Body of pancreas (tissue), 4 donors: ENCODE measurements around the gene KIF3A. TPM values are rescaled to one million over a fixed set of nuclear protein-coding genes. Genes with fewer than 3 reads are reported as not detected.

Experiments used
- ATAC-seq: fragments of 150-250 bp; one replicate; pipeline ENCODE4 v1.9.1; 2016
- DNase-seq, 4 donors: peaks; one replicate each; pipeline ENCODE4 v3.0.0-alpha.2; 2019
- H3K27ac ChIP-seq, 4 donors: fragments of 200-600 bp; sonication (generic); 1 replicate in 3 of 4; 2 replicates in 1 of 4; pipeline versions ENCODE4 v1.5.1 to v1.6.1; 2016 to 2019; ENCODE audit warnings: mild to moderate bottlenecking in 1 of 4, mixed read lengths in 1 of 4, moderate library complexity in 1 of 4
- H3K27me3 ChIP-seq, 2 donors: fragments of 200-600 bp; sonication (generic); one replicate each; pipeline ENCODE4 v1.6.0; 2016; ENCODE audit warnings: mild to moderate bottlenecking in 1 of 2
- H3K36me3 ChIP-seq, 2 donors: fragments of 200-600 bp; sonication (generic); replicated peaks in 1 of 2; 2 replicates each; pipeline ENCODE4 v1.5.1; 2016; ENCODE audit warnings: low read depth in 2 of 2; ENCODE audit not compliant: insufficient read depth in 1 of 2
- H3K4me1 ChIP-seq: fragments of 200-600 bp; sonication (generic); one replicate; pipeline ENCODE4 v1.6.0; 2016
- H3K4me3 ChIP-seq, 2 donors: fragments of 200-600 bp; sonication (generic); 1 replicate in 1 of 2; 2 replicates in 1 of 2; pipeline ENCODE4 v1.5.1; 2016 to 2019
- H3K9me3 ChIP-seq, 3 donors: fragments of 200-600 bp; sonication (generic); 1 replicate in 2 of 3; 2 replicates in 1 of 3; pipeline ENCODE4 v1.5.1; 2016
- POLR2A ChIP-seq, 3 donors: fragments of 450-650 bp; IDR thresholded peaks; one replicate each; pipeline ENCODE4 v1.6.1; 2016; ENCODE audit warnings: antibody characterized with exemption in 3 of 3, mild to moderate bottlenecking in 2 of 3
- WGBS, 2 donors: methylation state at CpG; one replicate each; pipeline ENCODE4 v1.1.5; 2017; 5-methylcytosine and 5-hydroxymethylcytosine counted together
- intact Hi-C: fragments of 100-400 bp; cut with DNase I; formaldehyde crosslinking; loops from one replicate; pipeline ENCODE4 v1.15.1; 2023
- total RNA-seq, 2 donors: library from RNA; depleted of rRNA; stranded (reverse); fragments of >200 nt; gene quantifications; one replicate each; pipeline ENCODE4 v1.1.0, GENCODE V29; 2016
- TF ChIP-seq, protein P1 (sequence below), 7 experiments: fragments of 450-650 bp in 4 of 7; fragments of 200-600 bp in 3 of 7; sonication (generic) in 3 of 7; IDR thresholded peaks; one replicate each; pipeline ENCODE4 v1.5.1; 2016 to 2019; ENCODE audit warnings: antibody characterized with exemption in 7 of 7

The KIF3A gene
- total RNA-seq, 2 donors from 2014 or later = 5.9 to 8.8 TPM

DNA sequence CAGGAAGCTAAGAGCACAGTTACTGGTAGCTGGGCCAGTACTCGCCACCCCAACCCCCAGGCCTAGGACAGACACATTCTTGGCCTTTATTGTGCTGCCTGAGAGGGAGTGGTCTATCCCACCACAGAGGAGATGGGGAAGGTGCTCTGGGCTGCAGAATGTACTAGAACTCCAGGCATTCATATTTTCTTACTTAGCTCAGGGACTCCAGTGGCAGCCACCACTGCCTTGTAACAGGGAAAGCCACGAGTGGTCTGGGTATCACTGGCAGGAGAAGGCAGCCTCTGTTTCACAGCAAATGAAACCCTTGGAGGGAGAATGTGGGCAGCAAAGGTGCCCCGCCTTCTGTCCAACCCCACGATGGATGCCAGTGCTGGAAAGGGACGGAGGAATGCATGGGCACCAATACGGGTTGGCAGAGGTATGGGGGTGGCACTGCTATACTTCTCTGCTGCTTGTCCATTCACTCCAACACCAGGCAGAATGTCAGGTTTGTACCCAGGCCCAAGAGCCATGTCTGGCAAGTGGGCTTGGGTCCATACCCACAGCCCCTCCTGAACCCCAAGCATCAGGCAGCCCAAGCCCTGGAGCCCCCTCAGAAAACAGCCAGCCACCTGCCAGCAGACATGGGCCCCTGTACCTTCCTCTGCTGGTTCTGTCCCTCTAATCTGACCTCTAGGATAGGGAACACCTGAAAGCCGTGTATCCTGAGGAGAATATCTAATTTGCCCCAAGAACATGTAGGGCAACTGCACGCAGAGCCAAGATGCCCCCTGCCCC, 35.1 kb upstream of the KIF3A start:
- Histone ChIP-seq H3K36me3 (no peaks in the 10 kb centered on the region), H3K4me1 (peaks cover 43% of the 10 kb centered on the region), H3K27ac (peak overlapping the region in 2 of 4 donors; percentile 39 to 48), H3K9me3 (no peaks in the 10 kb centered on the region), H3K27me3 (no peaks in the 10 kb centered on the region), H3K4me3 (no peak overlapping the region)
- ATAC-seq (no peak), DNase-seq (no peak)
- WGBS, 2 donors = 65 to 78% methylated on average over 6 to 8 of the region's 8 CpGs
- intact Hi-C loops = no loop called here
- no peak for TF ChIP-seq POLR2A (IDR thresholded peaks at IDR 0.05)
- TF ChIP-seq, protein P1, sequence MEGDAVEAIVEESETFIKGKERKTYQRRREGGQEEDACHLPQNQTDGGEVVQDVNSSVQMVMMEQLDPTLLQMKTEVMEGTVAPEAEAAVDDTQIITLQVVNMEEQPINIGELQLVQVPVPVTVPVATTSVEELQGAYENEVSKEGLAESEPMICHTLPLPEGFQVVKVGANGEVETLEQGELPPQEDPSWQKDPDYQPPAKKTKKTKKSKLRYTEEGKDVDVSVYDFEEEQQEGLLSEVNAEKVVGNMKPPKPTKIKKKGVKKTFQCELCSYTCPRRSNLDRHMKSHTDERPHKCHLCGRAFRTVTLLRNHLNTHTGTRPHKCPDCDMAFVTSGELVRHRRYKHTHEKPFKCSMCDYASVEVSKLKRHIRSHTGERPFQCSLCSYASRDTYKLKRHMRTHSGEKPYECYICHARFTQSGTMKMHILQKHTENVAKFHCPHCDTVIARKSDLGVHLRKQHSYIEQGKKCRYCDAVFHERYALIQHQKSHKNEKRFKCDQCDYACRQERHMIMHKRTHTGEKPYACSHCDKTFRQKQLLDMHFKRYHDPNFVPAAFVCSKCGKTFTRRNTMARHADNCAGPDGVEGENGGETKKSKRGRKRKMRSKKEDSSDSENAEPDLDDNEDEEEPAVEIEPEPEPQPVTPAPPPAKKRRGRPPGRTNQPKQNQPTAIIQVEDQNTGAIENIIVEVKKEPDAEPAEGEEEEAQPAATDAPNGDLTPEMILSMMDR (IDR thresholded peaks at IDR 0.05) = no peak

GRCh38 chr5:132771503-132771998, 34.2 kb upstream of the KIF3A start:
- Histone ChIP-seq H3K4me1 (peaks cover 49% of the 10 kb centered on the region), H3K27me3 (no peaks in the 10 kb centered on the region), H3K27ac (peak overlapping the region in 3 of 4 donors; percentile 4 to 48 (median 39)), H3K9me3 (no peaks in the 10 kb centered on the region), H3K4me3 (no peak overlapping the region), H3K36me3 (no peaks in the 10 kb centered on the region)
- DNase-seq = peak in 3 of 4 donors; percentile 37 to 59 (median 59)
- TF ChIP-seq, protein P1 (IDR thresholded peaks at IDR 0.05) = no peak
- no peak for TF ChIP-seq POLR2A (IDR thresholded peaks at IDR 0.05)
- intact Hi-C loops = no loop called here
- peak; percentile 34 for ATAC-seq
- WGBS, 2 donors = 35 to 50% methylated on average over 8 of the region's 8 CpGs

- no peaks in the 10 kb centered on the region for H3K9me3 ChIP-seq
- intact Hi-C loops = no loop called here
- no peaks in the 10 kb centered on the region for H3K36me3 ChIP-seq
- DNase-seq (no peak), ATAC-seq (no peak)
- H3K4me1 ChIP-seq = peaks cover 40% of the 10 kb centered on the region
- H3K4me3 ChIP-seq = no peak overlapping the region
- H3K27ac ChIP-seq = peak overlapping the region in 2 of 4 donors; percentile 39 to 48
- WGBS, 2 donors = 88 to 92% methylated on average over 7 to 8 of the region's 8 CpGs
- H3K27me3 ChIP-seq = no peaks in the 10 kb centered on the region
- TF ChIP-seq, protein P1 (IDR thresholded peaks at IDR 0.05) = no peak
- no peak for TF ChIP-seq POLR2A (IDR thresholded peaks at IDR 0.05)
These were observed 33.3 kb upstream of the KIF3A start for GRCh38 chr5:132770476-132771159.

GRCh38 chr5:132768485-132768868, 31.1 kb upstream of the KIF3A start:
- ATAC-seq = no peak
- H3K4me1 ChIP-seq = peaks cover 24% of the 10 kb centered on the region
- H3K36me3 ChIP-seq = peaks cover 0 to 4% of the 10 kb centered on the region in 2 donors
- no peak overlapping the region for H3K4me3 ChIP-seq
- no peaks in the 10 kb centered on the region for H3K9me3 ChIP-seq
- H3K27ac ChIP-seq = no peak overlapping the region
- intact Hi-C loops = no loop called here
- no peaks in the 10 kb centered on the region for H3K27me3 ChIP-seq
- WGBS, 2 donors = 94 to 95% methylated on average over 3 of the region's 3 CpGs
- DNase-seq = no peak
- TF ChIP-seq, protein P1 (IDR thresholded peaks at IDR 0.05) = no peak
- no peak for TF ChIP-seq POLR2A (IDR thresholded peaks at IDR 0.05)
